GM10847 (cell line): ENCODE measurements around the gene FN1.

Experiments
- POLR2A ChIP-seq: IDR thresholded peaks from 2 replicates; pipeline ENCODE4 v1.6.1; 2011; ENCODE audit not compliant: insufficient read length; ENCODE audit errors: extremely low read depth

The FN1 gene

GRCh38 chr2:215361876-215362561 lies 73.8 kb downstream of the FN1 start:
- TF ChIP-seq POLR2A = no peak

GRCh38 chr2:215361211-215361875 lies 74.5 kb downstream of the FN1 start:
- TF ChIP-seq POLR2A = no peak

- no peak for TF ChIP-seq POLR2A
Observed at GRCh38 chr2:215360596-215360995, 75.3 kb downstream of the FN1 start.

- no peak for TF ChIP-seq POLR2A
Observed at GRCh38 chr2:215359576-215359922, 76.3 kb downstream of the FN1 start.

GRCh38 chr2:215358891-215359575 lies 76.8 kb downstream of the FN1 start:
- no peak for TF ChIP-seq POLR2A

GRCh38 chr2:215358312-215358845 lies 77.5 kb downstream of the FN1 start:
- no peak for TF ChIP-seq POLR2A

GRCh38 chr2:215357660-215358059 lies 78.2 kb downstream of the FN1 start:
- TF ChIP-seq POLR2A = no peak

GRCh38 chr2:215356948-215357461 lies 78.9 kb downstream of the FN1 start:
- TF ChIP-seq POLR2A = no peak

GRCh38 chr2:215356334-215356947 lies 79.4 kb downstream of the FN1 start:
- TF ChIP-seq POLR2A = no peak

- TF ChIP-seq POLR2A = no peak
Observed at GRCh38 chr2:215355801-215356200, 80.1 kb downstream of the FN1 start.

GRCh38 chr2:215354771-215355695 lies 80.8 kb downstream of the FN1 start:
- no peak for TF ChIP-seq POLR2A

GRCh38 chr2:215352602-215353001 lies 83.3 kb downstream of the FN1 start:
- TF ChIP-seq POLR2A = no peak

- no peak for TF ChIP-seq POLR2A
Observed at GRCh38 chr2:215347878-215348277, 88.0 kb downstream of the FN1 start.

GRCh38 chr2:215338883-215339679 lies 96.8 kb downstream of the FN1 start:
- TF ChIP-seq POLR2A = no peak
